ENCODE data around the gene SH2D1A. TPM values are rescaled to one million over a fixed set of nuclear protein-coding genes. Genes with fewer than 3 reads are reported as not detected.

The SH2D1A gene
- total RNA-seq, 1 donor from 2014 or later: not detected

DNA sequence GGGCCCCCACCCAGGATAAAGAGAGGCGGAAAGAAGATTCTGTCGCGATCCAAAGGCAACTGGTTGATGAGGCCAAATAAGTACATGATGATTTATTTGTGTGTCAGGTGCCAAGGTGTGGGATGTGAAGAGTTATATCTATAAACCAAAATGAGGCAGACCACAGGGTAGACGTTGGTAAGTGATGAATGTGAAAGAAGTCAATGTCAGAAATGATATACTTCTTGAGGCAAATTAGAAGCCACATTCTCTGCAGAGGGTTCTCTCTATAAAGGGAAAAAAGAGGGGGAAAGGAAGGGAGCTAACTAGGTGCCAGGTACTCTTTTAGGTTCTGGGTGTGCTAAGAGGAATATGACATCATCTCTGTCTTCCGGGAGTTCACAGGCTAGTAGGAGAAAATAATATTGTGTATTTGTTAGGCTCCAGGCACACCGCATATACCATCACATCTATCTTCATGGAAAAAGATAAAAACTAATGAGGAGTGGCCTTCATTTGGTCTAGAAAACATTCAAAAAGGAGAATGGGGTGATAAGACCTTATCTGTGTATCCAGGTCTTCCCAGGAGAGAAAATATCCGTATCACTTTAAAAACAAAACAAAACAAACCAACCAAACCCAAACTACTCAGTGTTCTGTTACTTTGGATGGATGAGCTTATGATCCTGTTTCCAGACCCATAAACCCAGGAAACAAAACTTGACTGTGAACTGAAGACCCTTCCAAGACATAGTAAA, 4.8 kb upstream of the SH2D1A start:
- no peak for DNase-seq (ENCODE audit: low read depth)
- TF ChIP-seq CTCF (IDR thresholded peaks at IDR 0.05; ENCODE audit: insufficient read depth, low read length, severe bottlenecking): no peak
- no peaks in the 10 kb centered on the region for H3K36me3 ChIP-seq (ENCODE audit: control insufficient read depth, insufficient read depth, low read length)
- H3K4me3 ChIP-seq (ENCODE audit: low read depth, low read length): no peak overlapping the region
- FAIRE-seq: no peak
- H3K27me3 ChIP-seq (ENCODE audit: control insufficient read depth, insufficient read depth, low read length): no peaks in the 10 kb centered on the region

- Histone ChIP-seq H3K36me3 (ENCODE audit: control insufficient read depth, insufficient read depth, low read length) (no peaks in the 10 kb centered on the region), H3K27me3 (ENCODE audit: control insufficient read depth, insufficient read depth, low read length) (no peaks in the 10 kb centered on the region), H3K4me3 (ENCODE audit: low read depth, low read length) (no peak overlapping the region)
- FAIRE-seq (no peak), DNase-seq (ENCODE audit: low read depth) (peak; percentile 10)
- no peak for TF ChIP-seq CTCF (IDR thresholded peaks at IDR 0.05; ENCODE audit: insufficient read depth, low read length, severe bottlenecking)
Observed at GRCh38 chrX:124342174-124342867, 4.0 kb upstream of the SH2D1A start.

GRCh38 chrX:124343016-124343415, 3.3 kb upstream of the SH2D1A start:
- FAIRE-seq (no peak), DNase-seq (ENCODE audit: low read depth) (no peak)
- Histone ChIP-seq H3K4me3 (ENCODE audit: low read depth, low read length) (no peak overlapping the region), H3K27me3 (ENCODE audit: control insufficient read depth, insufficient read depth, low read length) (no peaks in the 10 kb centered on the region), H3K36me3 (ENCODE audit: control insufficient read depth, insufficient read depth, low read length) (no peaks in the 10 kb centered on the region)
- no peak for TF ChIP-seq CTCF (IDR thresholded peaks at IDR 0.05; ENCODE audit: insufficient read depth, low read length, severe bottlenecking)

DNA sequence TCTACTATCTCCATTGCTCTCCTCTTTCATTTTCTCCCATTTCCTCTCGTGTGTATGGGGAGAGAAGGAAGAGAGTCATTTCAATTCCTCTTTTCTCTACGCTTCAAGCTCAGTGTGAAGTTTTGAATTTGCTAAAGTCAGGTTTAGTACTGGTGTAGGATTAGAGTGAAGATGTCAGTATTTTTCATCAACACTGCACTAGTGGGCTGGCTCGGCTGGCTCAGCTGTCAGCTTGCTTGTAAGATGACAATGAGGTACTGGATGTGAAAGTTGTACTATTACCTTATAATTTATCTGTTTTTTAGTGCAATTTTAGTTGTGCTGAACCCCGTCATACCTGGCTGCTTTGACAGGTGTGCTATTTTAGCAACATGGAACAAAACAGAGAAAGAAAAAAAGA, 2.1 kb upstream of the SH2D1A start:
- H3K36me3 ChIP-seq (ENCODE audit: control insufficient read depth, insufficient read depth, low read length): no peaks in the 10 kb centered on the region
- DNase-seq (ENCODE audit: low read depth) (no peak), FAIRE-seq (no peak)
- no peak overlapping the region for H3K4me3 ChIP-seq (ENCODE audit: low read depth, low read length)
- no peaks in the 10 kb centered on the region for H3K27me3 ChIP-seq (ENCODE audit: control insufficient read depth, insufficient read depth, low read length)
- TF ChIP-seq CTCF (IDR thresholded peaks at IDR 0.05; ENCODE audit: insufficient read depth, low read length, severe bottlenecking): no peak

- no peak overlapping the region for H3K4me3 ChIP-seq (ENCODE audit: low read depth, low read length)
- DNase-seq (ENCODE audit: low read depth) (no peak), FAIRE-seq (no peak)
- no peak for TF ChIP-seq CTCF (IDR thresholded peaks at IDR 0.05; ENCODE audit: insufficient read depth, low read length, severe bottlenecking)
- no peaks in the 10 kb centered on the region for H3K36me3 ChIP-seq (ENCODE audit: control insufficient read depth, insufficient read depth, low read length)
- H3K27me3 ChIP-seq (ENCODE audit: control insufficient read depth, insufficient read depth, low read length): no peaks in the 10 kb centered on the region
Observed at GRCh38 chrX:124346877-124347241, 496 bp downstream of the SH2D1A start.

All from bronchial epithelial cell (primary cell).